WTC11 (cell line): ENCODE results near the gene C1R. TPM values are rescaled to one million over a fixed set of nuclear protein-coding genes. Genes with fewer than 3 reads are reported as not detected.
"Not testable (repeated sequence)": the region's sequence is repeated elsewhere in the genome, so short reads cannot be mapped to it uniquely, and the experiment has no call there.

ENCODE experiments used
- ATAC-seq: fragments of 200-7000 bp; cut with Tn5 transposase; 2 replicates; pipeline ENCODE4 v1.10.0; 2021; ENCODE audit warnings: mild to moderate bottlenecking, moderate library complexity
- CTCF ChIA-PET: fragments of 300-600 bp; sonication (Branson Sonifier 250); formaldehyde crosslinking; loops from one replicate; lab custom pipeline; 2021; ENCODE audit warnings: antibody characterized with exemption; lab: Charles Lee
- POLR2A ChIA-PET: fragments of 350-600 bp; sonication (Branson Sonifier 250); formaldehyde crosslinking; loops from one replicate; lab custom pipeline; 2021; ENCODE audit warnings: antibody characterized with exemption; lab: Charles Lee
- DNase-seq: peaks from one replicate; pipeline ENCODE4 v3.0.0; 2021; ENCODE audit warnings: low spot score
- H3K27ac Mint-ChIP-seq: 2 replicates; pipeline ENCODE4 v1.8.0; 2021; ENCODE audit warnings: mixed read lengths
- H3K27me3 Mint-ChIP-seq: 2 replicates; pipeline ENCODE4 v1.8.0; 2021; ENCODE audit warnings: low read depth, mild to moderate bottlenecking, moderate library complexity, mixed read lengths
- H3K36me3 Mint-ChIP-seq: 2 replicates; pipeline ENCODE4 v1.8.0; 2021; ENCODE audit warnings: mixed read lengths
- H3K4me1 Mint-ChIP-seq: 2 replicates; pipeline ENCODE4 v1.8.0; 2022; ENCODE audit warnings: mixed read lengths
- H3K4me3 Mint-ChIP-seq: 2 replicates; pipeline ENCODE4 v1.8.0; 2021; ENCODE audit warnings: mild to moderate bottlenecking, moderate library complexity, mixed read lengths
- H3K9me3 Mint-ChIP-seq: 2 replicates; pipeline ENCODE4 v1.8.0; 2021; ENCODE audit warnings: mixed read lengths
- CDX4 ChIP-seq: fragments of 250-450 bp; sonication (Bioruptor Pico); IDR thresholded peaks from 2 replicates; pipeline ENCODE4 v1.9.0; 2021; ENCODE audit warnings: moderate library complexity, mild to moderate bottlenecking, inconsistent platforms, borderline replicate concordance
- CREM ChIP-seq: sonication (generic); formaldehyde crosslinking; IDR thresholded peaks from 2 replicates; pipeline ENCODE4 v1.8.1; 2022; ENCODE audit warnings: mild to moderate bottlenecking, missing genetic modification reagents, moderate library complexity
- CTCF ChIP-seq: fragments of 200-600 bp; IDR thresholded peaks from 2 replicates; pipeline ENCODE4 v1.8.0; 2022; ENCODE audit warnings: antibody characterized with exemption
- ESRRA ChIP-seq: sonication (generic); formaldehyde crosslinking; IDR thresholded peaks from 2 replicates; pipeline ENCODE4 v1.8.1; 2022; ENCODE audit warnings: mild to moderate bottlenecking, missing genetic modification reagents, borderline replicate concordance
- FOXK1 ChIP-seq: sonication (generic); formaldehyde crosslinking; IDR thresholded peaks from 2 replicates; pipeline ENCODE4 v1.8.0; 2022; ENCODE audit warnings: mild to moderate bottlenecking, moderate library complexity, missing genetic modification reagents
- IRF1 ChIP-seq: sonication (generic); formaldehyde crosslinking; IDR thresholded peaks from 2 replicates; pipeline ENCODE4 v1.8.0; 2023; ENCODE audit warnings: missing genetic modification reagents
- IRF2 ChIP-seq: sonication (generic); formaldehyde crosslinking; IDR thresholded peaks from 2 replicates; pipeline ENCODE4 v1.8.0; 2022; ENCODE audit warnings: low read depth, missing genetic modification reagents, borderline replicate concordance
- JUN ChIP-seq: sonication (generic); formaldehyde crosslinking; IDR thresholded peaks from 2 replicates; pipeline ENCODE4 v1.8.0; 2023; ENCODE audit warnings: mild to moderate bottlenecking, missing genetic modification reagents
- NFE2L1 ChIP-seq: sonication (generic); formaldehyde crosslinking; IDR thresholded peaks from 2 replicates; pipeline ENCODE4 v1.8.1; 2023; ENCODE audit warnings: missing genetic modification reagents
- STAT6 ChIP-seq: sonication (generic); formaldehyde crosslinking; conservative IDR thresholded peaks from 2 replicates; pipeline ENCODE4 v1.8.1; 2023; ENCODE audit warnings: mild to moderate bottlenecking, low read depth, missing genetic modification reagents, moderate library complexity
- ZBTB21 ChIP-seq: sonication (generic); formaldehyde crosslinking; IDR thresholded peaks from 2 replicates; pipeline ENCODE4 v1.8.1; 2023; ENCODE audit warnings: mild to moderate bottlenecking, missing genetic modification reagents, borderline replicate concordance
- ZNF219 ChIP-seq: sonication (generic); formaldehyde crosslinking; IDR thresholded peaks from 2 replicates; pipeline ENCODE4 v1.8.0; 2023; ENCODE audit warnings: missing genetic modification reagents, mild to moderate bottlenecking, borderline replicate concordance
- ZNF281 ChIP-seq: sonication (generic); formaldehyde crosslinking; IDR thresholded peaks from 2 replicates; pipeline ENCODE4 v1.8.0; 2023; ENCODE audit warnings: mild to moderate bottlenecking, missing genetic modification reagents
- ZNF396 ChIP-seq: fragments of 250-450 bp; sonication (Bioruptor Pico); IDR thresholded peaks from 2 replicates; pipeline ENCODE4 v1.8.0; 2021; ENCODE audit warnings: mild to moderate bottlenecking, moderate library complexity, borderline replicate concordance
- total RNA-seq: library from RNA; stranded (reverse); gene quantifications from 3 replicates; pipeline ENCODE4 v1.2.3, GENCODE V29; 2021

C1R gene
- total RNA-seq, 1 experiment from 2014 or later, result 8.4 TPM

GRCh38 chr12:7054925-7055324 is 37.3 kb downstream of the C1R start (continued):
- TF ChIP-seq IRF1 (CRISPR knock-in tag), result no peak
- TF ChIP-seq JUN (CRISPR knock-in tag), result no peak
- no peak for TF ChIP-seq NFE2L1
- no peak for TF ChIP-seq CREM
- TF ChIP-seq ESRRA (CRISPR knock-in tag), result no peak
- no peak for TF ChIP-seq ZNF396
- TF ChIP-seq CDX4, result no peak
- TF ChIP-seq ZNF219 (CRISPR knock-in tag), result no peak
- TF ChIP-seq, all 79 proteins: peak for 0

GRCh38 chr12:7049973-7050372 is 42.3 kb downstream of the C1R start:
- CTCF ChIA-PET, result interaction anchor here (0.9 kb wide), 1 partner anchor 138 kb away, joined by 3 read pairs; no protein-coding TSS in a partner anchor

GRCh38 chr12:7049445-7049951 is 42.7 kb downstream of the C1R start:
- H3K36me3 Mint-ChIP-seq, DNase-seq, H3K4me3 Mint-ChIP-seq, ATAC-seq, H3K4me1 Mint-ChIP-seq, H3K27me3 Mint-ChIP-seq, H3K9me3 Mint-ChIP-seq, POLR2A ChIA-PET, H3K27ac Mint-ChIP-seq: not testable (repeated sequence)
- CTCF ChIA-PET, result interaction anchor here (1.3 kb wide), 1 partner anchor 13 kb away, joined by 3 read pairs; no protein-coding TSS in a partner anchor

More at GRCh38 chr12:7049973-7050372, 42.3 kb downstream of the C1R start:
- DNase-seq, H3K4me3 Mint-ChIP-seq, H3K4me1 Mint-ChIP-seq, POLR2A ChIA-PET, ATAC-seq, H3K27me3 Mint-ChIP-seq, H3K27ac Mint-ChIP-seq, H3K36me3 Mint-ChIP-seq, H3K9me3 Mint-ChIP-seq: not testable (repeated sequence)

- Mint-ChIP-seq H3K27me3 (peaks cover 6% of the 10 kb centered on the region; the same call in 1 of the 2 replicates), H3K27ac (no peak overlapping the region), H3K9me3 (peaks cover 5% of the 10 kb centered on the region; the same call in 1 of the 2 replicates), H3K36me3 (no peaks in the 10 kb centered on the region), H3K4me3 (no peak overlapping the region), H3K4me1 (no peaks in the 10 kb centered on the region)
- CTCF ChIA-PET, result no interaction called here
- DNase-seq, result no peak
- TF ChIP-seq STAT6, result no peak
- no peak for TF ChIP-seq IRF2 (CRISPR knock-in tag)
- no peak for TF ChIP-seq CDX4
- TF ChIP-seq FOXK1 (CRISPR knock-in tag), result no peak
- TF ChIP-seq ZNF281 (CRISPR knock-in tag), result no peak
- no peak for TF ChIP-seq ZBTB21
- no peak for TF ChIP-seq NFE2L1
- TF ChIP-seq CTCF, result no peak
- TF ChIP-seq CREM, result no peak
- POLR2A ChIA-PET, result no interaction called here
- no peak for ATAC-seq
Observed at GRCh38 chr12:7047306-7047705, 44.9 kb downstream of the C1R start.
